GM18508 (cell line): ENCODE results near the gene GOLGA8J.
"Not testable (repeated sequence)": the region's sequence is repeated elsewhere in the genome, so short reads cannot be mapped to it uniquely, and the experiment has no call there.

ENCODE experiments used
- ATAC-seq: cut with Tn5 transposase; IDR thresholded peaks from one replicate; pipeline ENCODE4 v1.9.1; 2021; ENCODE audit warnings: moderate number of reproducible peaks; ENCODE audit not compliant: insufficient read depth, unreplicated experiment

GOLGA8J gene, protein sequence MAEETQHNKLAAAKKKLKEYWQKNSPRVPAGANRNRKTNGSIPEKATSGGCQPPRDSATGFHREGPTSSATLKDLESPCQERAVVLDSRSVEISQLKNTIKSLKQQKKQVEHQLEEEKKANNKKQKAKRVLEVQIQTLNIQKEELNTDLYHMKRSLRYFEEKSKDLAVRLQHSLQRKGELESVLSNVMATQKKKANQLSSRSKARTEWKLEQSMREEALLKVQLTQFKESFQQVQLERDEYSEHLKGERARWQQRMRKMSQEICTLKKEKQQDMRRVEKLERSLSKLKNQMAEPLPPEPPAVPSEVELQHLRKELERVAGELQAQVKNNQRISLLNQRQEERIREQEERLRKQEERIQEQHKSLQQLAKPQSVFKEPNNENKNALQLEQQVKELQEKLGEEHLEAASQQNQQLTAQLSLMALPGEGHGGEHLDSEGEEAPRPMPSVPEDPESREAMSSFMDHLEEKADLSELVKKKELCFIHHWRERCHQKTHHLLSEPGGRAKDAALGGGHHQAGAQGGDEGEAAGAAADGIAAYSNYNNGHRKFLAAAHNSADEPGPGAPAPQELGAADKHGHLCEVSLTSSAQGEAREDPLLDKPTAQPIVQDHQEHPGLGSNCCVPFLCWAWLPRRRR

DNA sequence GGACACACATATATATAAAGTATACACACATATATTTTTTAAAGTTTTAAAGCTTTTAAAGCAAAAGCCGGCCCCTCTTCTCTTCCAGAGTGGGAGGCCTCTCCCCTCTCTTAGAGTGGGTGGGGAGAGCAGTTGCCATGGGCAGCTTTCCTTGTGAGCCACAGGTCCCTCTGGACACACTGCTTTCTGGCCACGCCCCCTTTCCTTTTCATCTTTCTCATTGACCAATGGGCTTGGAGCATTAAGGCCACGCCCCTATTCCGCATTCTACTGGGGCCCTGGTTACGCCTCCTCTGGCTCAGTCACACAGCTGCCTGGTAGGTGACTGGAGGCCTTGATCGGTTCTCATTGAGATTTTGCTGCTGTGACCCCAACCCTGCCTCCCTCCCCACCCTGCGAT lies at the start of gene GOLGA8J:
GOLGA8J (plus strand) TSS at position 301 of the 400 bp plus-strand sequence; CDS start at position 399, 98 bp downstream.
- not testable (repeated sequence) for ATAC-seq

DNA sequence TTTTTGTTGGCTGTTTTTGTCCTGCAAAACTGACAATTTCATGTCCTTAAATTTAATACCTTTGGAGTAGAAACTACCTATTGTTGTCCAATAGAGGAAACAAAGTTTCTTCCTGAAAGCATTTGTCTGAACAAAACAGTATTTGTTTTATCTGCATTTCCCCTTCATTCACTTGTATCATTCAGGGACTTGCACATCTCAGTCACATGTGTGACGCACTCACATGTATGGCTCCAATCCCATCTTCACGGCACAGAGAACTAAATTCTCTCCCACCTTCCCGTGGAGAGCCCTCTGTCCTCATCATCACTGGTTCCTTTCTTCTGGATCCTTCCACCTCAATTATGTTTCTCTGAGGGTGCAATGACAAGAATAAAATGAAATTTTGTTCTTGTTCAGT lies 49.5 kb upstream of the GOLGA8J start:
- no peak for ATAC-seq

DNA sequence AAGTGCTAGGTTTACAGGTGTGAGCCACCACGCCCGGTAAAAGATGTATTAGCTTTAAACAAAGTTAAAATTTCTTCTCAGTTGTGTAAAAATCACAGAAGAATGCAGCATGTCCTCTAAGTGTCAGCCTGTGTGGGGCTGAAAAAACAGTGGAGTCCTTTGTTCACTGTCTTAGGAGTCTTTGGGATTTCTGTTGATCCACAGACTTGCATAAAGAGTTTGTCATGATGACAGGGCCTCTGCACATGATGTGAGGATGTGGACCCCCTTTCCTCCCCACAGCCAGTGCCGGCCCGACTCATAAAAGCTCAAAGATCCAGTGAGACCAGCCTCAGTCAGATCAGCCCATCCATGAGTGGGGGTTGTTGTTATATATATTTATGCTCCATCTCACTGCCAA lies 49.0 kb upstream of the GOLGA8J start:
- no peak for ATAC-seq

DNA sequence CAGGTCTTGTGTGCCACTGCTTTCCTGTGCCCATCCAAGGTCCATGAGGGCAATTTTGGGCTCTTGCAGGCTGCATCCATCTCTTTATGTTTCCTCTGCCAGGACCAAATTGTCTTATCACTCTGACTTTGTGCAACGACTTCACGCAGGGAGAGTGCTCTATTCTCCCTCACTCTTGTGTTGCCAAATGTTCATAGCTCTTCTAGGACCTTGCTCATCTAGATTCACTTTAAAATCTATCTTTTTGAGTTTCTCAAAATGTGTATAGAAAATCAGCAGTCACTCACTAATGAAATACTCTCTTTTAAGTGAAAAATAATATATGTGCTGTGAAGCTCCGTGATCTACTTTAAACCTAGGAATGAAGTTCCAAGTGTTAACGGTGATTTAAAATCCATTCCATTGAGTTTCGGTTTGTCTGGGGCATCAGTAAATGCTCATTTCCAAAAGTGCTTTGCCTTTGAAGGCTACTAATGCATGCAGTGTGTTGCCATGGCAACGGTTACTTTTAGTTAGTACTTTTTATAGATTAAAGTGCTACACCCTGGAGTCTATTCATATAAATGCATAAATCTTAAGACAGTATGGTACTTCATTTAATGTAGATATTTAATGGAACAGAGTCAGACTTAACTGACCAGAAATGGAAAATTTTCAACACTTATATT lies 46.6 kb upstream of the GOLGA8J start:
- ATAC-seq: no peak

DNA sequence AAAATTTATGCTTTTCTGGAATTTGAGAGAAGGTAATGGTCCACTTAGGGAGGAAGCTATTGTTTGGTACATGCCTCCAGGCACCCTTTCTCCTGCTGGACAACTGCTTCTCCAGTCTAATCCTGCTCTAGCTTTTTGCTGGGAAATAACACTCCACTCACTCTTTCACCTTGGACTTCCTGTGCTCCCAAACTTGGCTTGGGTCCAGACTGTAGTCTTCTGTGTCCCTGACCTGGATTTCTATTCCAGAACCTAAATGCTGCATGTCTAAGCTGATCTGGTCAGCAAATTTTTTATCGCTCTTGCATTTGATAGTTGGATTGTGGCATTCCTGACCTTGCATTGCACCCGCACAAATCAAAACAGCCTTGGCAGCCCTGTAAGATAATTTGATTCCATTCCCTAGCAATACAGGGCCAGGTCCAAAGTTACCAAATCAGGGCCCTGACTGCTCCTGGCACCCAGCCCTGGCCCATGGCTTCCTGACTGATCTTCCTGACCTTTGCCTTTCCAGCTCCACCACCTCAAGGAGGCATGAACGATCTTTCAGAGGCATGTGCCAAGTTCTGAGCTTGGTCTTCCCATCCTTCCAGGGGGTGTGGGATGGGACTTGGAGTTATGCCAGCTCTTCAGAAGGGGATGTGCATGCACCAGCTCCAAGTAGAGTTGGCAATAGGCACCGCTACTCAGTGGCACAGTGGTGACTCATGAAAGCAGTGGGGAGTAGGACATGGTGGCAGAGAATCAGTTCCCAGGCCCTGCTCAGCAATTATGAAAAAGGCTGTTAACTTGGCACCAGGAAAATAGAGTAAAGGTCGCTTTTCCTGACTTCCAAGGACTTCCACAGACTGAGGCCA lies 43.9 kb upstream of the GOLGA8J start:
- ATAC-seq: no peak

DNA sequence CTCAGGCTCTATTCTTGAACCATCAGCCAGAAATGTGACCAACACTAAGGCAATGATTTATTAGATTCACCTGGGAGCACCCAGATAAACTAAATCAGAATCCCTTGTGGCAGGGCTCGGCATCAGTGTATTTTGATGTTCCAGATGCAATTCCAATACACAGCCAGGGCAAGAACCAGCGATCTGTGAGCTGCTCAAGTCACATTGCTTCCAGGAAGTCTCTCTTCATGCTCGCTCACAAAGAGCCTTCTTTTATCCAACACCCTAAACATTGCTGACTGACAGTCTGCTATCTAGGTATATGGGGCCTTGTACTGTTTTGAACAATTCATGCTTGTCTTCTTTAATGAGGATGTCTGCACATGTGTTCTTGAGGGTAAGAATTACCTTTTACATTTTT lies 40.9 kb upstream of the GOLGA8J start:
- ATAC-seq: no peak

DNA sequence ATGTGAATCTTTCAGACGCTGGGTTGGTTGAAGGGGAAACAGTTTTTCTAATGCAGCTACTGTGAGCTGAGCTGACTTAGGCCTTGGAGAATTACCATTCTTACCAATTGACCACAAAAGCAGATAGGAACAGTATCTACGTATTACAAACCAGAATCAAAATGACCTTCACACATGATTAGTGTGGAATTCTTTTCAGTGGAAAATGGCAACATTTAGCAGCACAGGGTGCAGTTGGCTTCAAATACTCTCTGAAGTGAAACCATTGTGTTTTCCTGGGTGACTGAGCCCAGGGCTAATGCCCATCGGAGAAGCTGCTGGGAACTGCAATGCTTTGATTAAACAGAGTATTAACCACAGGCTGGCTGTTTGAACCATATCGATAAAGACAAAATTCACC lies 40.2 kb upstream of the GOLGA8J start:
- ATAC-seq: no peak

DNA sequence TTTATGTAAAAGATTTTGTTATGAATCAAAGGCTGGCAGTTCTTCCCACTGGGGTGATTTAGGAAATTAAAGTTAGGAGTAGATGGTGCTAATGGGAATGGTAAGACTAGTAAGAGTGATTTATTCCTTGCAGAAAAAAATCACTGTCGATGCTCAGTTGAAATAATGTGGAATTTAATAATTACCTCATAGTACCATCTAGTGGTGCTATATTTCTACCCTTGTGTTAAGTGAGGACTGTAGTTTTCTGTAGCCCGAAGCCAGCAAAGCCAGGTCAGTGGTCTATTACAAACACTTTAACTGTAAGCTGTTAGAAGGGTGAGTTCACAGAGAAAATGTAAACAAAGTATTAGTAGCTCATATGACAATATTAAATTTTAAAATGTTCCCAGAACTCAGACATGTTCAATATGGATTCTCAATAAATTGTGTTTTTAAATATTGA lies 39.5 kb upstream of the GOLGA8J start:
- no peak for ATAC-seq

DNA sequence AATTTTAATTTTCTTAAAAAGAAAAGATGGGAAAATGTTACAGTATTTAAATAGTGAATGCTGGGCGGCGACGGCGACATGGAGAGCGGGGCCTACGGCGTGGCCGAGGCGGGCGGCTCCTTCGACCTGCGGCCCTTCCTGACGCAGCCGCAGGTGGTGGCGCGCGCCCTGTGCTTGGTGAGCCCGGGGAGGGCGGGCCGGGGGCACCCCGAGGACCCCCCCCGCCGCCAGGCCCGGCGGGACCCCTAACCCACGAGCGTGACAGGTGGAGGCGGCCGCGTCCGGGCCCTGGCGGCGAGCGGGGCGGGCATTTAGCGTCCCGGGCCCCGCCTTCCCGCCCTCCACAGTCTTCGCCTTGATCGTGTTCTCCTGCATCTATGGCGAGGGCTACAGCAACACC lies 38.4 kb upstream of the GOLGA8J start:
- no peak for ATAC-seq

DNA sequence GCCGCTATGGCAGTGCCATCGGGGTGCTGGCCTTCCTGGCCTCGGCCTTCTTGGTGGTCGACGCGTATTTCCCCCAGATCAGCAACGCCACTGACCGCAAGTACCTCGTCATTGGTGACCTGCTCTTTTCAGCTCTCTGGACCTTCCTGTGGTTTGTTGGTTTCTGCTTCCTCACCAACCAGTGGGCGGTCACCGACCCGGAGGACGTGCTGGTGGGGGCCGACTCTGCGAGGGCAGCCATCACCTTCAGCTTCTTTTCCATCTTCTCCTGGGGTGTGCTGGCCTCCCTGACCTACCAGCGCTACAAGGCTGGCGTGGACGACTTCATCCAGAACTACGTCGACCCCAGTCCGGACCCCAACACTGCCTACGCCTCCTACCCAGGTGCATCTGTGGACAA lies 37.9 kb upstream of the GOLGA8J start:
- ATAC-seq: not testable (repeated sequence)

DNA sequence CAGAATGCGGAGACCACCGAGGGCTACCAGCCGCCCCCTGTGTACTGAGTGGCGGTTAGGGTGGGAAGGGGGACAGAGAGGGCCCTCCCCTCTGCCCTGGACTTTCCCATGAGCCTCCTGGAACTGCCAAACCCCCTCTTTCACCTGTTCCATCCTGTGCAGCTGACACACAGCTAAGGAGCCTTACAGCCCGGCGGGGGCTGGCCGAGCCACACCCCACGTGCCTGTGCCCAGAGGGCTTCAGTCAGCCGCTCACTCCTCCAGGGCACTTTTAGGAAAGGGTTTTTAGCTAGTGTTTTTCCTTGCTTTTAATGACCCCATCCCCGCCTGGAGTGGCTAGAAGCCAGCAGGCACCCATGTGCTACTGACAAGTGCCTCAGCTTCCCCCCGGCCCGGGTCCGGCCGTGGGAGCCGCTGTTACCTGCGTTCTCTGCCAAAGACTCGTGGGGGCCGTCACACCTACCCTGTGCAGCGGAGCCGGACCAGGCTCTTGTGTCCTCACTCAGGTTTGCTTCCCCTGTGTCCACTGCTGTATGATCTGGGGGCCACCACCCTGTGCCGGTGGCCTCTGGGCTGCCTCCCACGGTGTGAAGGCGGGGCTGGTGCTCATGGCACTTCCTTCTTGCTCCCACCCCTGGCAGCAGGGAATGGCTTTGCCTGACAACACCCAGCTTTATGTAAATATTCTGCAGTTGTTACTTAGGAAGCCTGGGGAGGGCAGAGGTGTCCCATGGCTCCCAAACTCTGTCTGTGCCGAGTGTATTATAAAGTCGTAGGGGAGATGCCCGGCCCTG lies 37.3 kb upstream of the GOLGA8J start:
- ATAC-seq: not testable (repeated sequence)

DNA sequence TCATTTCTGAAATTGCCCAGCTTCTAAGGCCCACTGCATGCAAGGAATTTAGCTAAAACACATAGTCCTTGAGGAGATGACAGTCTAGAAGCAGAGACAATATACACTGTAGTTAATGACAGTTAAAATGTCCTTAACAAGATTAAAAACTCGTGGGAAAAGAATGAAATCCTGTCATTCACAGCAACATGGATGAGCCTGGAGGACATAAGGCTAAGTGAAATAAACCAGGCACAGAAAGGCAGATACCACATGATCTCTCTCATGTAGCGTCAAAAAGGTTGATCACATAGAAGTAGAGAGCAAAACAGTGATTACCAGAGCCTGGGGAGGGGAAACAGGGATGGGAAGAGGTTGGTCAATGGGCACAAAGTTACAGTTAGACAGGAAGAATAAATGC lies 36.3 kb upstream of the GOLGA8J start:
- ATAC-seq: no peak

DNA sequence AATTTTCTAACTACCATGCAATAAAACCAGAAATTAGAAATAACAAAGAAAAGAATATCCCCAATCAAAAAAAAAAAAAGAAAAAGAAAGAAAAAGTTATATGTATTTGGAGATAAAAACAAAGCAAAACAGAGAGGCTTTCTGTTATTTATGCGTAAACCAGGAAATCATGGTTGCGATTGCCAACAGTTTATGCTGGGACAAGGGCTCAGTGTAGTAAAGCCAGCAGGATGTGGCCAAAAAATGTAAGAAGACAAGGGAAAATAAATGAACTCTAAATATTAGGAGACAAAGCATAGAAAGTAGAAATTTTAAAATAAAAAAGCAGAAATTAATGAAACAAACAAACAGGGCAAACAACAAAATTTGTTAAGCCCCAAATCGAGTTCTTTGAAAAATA lies 27.2 kb upstream of the GOLGA8J start:
- no peak for ATAC-seq

DNA sequence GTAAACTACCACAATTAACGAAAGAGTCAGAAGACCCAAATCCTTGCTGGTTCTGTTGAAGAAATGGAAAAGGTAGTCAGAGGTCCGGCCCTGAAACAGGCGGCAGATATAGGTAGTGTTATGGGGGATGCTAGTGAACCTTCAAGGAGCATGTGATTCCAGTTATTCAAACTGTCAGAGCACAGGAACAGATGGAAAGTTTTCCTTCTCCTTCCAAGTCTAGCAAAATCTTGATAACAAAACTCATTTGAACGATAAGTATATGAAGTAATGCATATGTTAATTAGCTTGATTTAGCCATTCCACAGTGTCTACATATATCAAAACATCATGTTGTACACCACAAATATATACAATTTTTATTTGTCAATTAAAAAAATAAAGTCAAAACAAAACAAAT lies 26.6 kb upstream of the GOLGA8J start:
- no peak for ATAC-seq

DNA sequence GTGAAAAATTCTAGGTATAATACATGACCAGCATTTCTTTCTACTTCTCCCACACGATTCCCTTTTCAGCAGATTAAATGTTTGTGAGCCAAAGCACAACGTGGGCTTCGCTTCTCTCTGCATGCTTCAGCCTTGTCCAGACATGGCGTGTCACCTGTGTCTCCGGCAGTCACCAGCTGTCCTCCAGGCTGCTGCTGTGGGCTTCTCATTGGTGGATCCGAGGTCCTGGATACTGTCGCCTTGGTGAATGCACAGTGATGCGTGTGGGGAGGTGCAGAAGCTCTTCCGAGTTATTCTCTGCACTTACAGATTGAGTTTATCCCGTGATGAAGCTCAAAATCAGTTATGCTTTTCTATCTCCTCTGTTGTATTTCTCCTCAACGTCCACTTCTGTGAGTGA lies 23.0 kb upstream of the GOLGA8J start:
- ATAC-seq: no peak

DNA sequence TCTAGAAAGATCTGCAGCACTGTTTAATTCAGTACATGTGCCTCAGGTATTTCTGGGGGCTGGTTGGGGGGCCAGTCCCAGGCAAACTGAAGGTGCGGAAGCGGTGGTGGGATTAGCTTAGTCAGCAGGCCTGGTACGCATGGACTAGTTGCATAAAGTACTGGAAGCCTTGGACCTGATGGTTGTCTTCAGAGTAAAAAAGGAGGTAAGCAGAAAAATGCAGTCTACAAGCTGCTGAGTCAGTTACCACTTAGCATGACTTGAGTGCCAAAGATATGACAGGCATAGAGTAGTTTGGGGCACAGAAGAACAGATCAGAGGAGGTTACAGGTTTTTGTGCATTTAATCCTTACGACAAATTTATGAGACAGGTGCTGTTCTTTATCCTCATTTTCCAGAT lies 19.9 kb upstream of the GOLGA8J start:
- no peak for ATAC-seq

DNA sequence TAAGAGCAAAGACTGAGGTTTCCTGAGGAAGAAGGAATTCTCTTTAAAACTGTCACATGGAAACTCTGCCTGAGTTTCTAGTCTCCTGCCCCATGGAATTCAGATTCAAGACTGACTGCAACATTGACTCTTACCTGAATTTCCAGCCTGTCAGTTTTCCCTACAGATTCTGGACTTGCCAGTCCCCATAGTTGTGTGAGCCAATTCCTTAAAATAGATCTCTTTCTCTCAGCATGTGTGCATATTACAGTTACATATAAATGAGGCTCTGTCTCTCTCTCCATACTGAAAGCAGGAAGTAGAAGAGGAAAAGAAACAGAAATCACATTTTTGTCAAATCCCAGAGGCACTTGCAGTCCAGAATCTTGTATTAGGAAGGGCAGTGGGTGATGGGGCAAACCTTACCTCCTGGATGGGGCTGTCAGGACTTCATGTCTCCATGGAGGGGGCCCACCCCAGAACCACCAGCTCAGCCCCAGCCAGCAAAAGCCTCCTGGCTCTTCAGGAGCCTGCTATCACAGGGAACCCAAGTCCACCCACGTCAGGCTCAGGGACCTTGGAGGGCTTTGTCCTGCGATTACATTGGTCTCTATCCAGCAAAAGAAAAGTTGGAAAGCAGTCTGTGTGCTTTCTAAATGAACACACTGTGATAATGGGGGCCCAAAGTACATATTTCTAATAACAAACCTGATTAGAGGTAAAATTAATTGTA lies 18.8 kb upstream of the GOLGA8J start:
- ATAC-seq: no peak

DNA sequence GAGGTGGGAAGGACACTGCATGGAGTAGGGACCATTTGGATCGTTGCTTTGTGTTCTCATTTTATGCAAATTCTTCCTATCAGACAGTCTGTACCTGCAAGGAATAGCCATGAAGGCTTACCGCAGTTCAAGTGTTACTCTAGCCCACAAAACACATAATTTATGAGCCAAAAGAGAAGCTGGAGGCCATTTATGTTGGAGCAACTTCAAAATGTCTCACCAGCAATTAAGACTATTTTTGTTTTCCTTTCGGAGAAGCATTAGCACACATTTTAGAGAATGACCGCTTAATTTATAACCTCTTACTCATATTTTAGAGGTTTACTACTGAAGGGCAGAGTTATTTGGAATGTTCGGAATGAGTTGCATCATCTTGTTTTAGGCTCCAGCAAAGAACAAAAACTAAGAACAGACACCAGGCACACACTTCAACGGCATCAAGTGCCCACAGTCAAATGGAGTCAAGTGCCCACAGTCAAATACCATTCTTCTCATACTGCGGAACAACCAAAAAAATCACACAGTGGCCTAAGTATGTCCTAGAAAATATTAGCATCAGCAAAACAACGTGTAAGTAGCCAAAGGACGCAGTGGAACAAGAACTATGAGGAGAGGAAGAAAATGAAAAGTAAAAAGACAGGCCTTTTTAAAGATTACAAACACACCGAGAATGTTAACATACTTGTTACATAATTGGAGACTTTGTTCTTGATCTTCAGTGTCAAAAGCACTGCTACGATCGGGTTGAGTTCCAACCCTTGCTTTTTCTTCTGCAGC lies 17.5 kb upstream of the GOLGA8J start:
- ATAC-seq: no peak
